Naive thymus-derived CD4-positive, alpha-beta T cell (primary cell): ENCODE results near the gene BRD4. TPM values are rescaled to one million over a fixed set of nuclear protein-coding genes. Genes with fewer than 3 reads are reported as not detected.

Source experiments
- ATAC-seq: fragments of 150-1000 bp; cut with Tn5 transposase; 2 replicates; pipeline ENCODE4 v1.10.0; 2021; ENCODE audit warnings: mild to moderate bottlenecking, moderate library complexity
- CTCF ChIA-PET: fragments of 350-600 bp; sonication (Branson Sonifier 250); formaldehyde crosslinking; loops from one replicate; lab custom pipeline; 2021; ENCODE audit warnings: antibody characterized with exemption; lab: Charles Lee
- POLR2A ChIA-PET: fragments of 350-600 bp; sonication (Branson Sonifier 250); formaldehyde crosslinking; loops from one replicate; lab custom pipeline; 2021; ENCODE audit warnings: antibody characterized with exemption, inconsistent platforms; lab: Charles Lee
- DNase-seq, 9 donors: peaks; one replicate each; pipeline versions ENCODE4 v3.0.0 to v3.0.0-alpha.2; 2020 to 2022; ENCODE audit warnings: mixed read lengths in 1 of 9
- H3K27ac ChIP-seq: one replicate; pipeline ENCODE4 v1.7.0; 2013; ENCODE audit warnings: mild to moderate bottlenecking, low read depth, low read length, moderate library complexity
- H3K27me3 ChIP-seq, 2 donors: one replicate each; pipeline ENCODE4 v1.7.0; 2013; ENCODE audit warnings: low read length in 2 of 2, mild to moderate bottlenecking in 2 of 2, moderate library complexity in 2 of 2; ENCODE audit not compliant: control insufficient read depth in 2 of 2, insufficient read depth in 2 of 2
- H3K36me3 ChIP-seq, 3 experiments: 1 replicate in 2 of 3; 2 replicates in 1 of 3; pipeline ENCODE4 v1.7.0; 2013; ENCODE audit warnings: low read length in 3 of 3, mild to moderate bottlenecking in 3 of 3, moderate library complexity in 1 of 3; ENCODE audit not compliant: insufficient read depth in 3 of 3, control insufficient read depth in 2 of 3
- H3K4me1 ChIP-seq, 2 donors: one replicate each; pipeline ENCODE4 v1.7.0; 2013; ENCODE audit warnings: low read length in 2 of 2, mild to moderate bottlenecking in 2 of 2, moderate library complexity in 1 of 2; ENCODE audit not compliant: control insufficient read depth in 2 of 2, insufficient read depth in 2 of 2
- H3K4me3 ChIP-seq: 2 replicates; pipeline ENCODE4 v1.7.0; 2013; ENCODE audit warnings: mild to moderate bottlenecking, low read length
- H3K9me3 ChIP-seq, 3 experiments: 1 replicate in 2 of 3; 2 replicates in 1 of 3; pipeline ENCODE4 v1.7.0; 2013; ENCODE audit warnings: low read length in 3 of 3; ENCODE audit not compliant: control insufficient read depth in 2 of 3
- H3K27ac Mint-ChIP-seq, 9 donors: one replicate each; pipeline ENCODE4 v1.8.0; 2020 to 2022; ENCODE audit warnings: mixed read lengths in 9 of 9, mild to moderate bottlenecking in 8 of 9, moderate library complexity in 5 of 9, inconsistent platforms in 2 of 9
- H3K27me3 Mint-ChIP-seq, 5 donors: one replicate each; pipeline ENCODE4 v1.8.0; 2021 to 2022; ENCODE audit warnings: mixed read lengths in 5 of 5, mild to moderate bottlenecking in 1 of 5
- H3K36me3 Mint-ChIP-seq, 5 donors: one replicate each; pipeline ENCODE4 v1.8.0; 2020 to 2022; ENCODE audit warnings: mixed read lengths in 5 of 5, mild to moderate bottlenecking in 3 of 5, inconsistent platforms in 1 of 5
- H3K4me1 Mint-ChIP-seq, 7 donors: one replicate each; pipeline ENCODE4 v1.8.0; 2020 to 2022; ENCODE audit warnings: mixed read lengths in 7 of 7, mild to moderate bottlenecking in 3 of 7, inconsistent platforms in 1 of 7
- H3K4me3 Mint-ChIP-seq, 10 donors: one replicate each; pipeline ENCODE4 v1.8.0; 2020 to 2022; ENCODE audit warnings: mild to moderate bottlenecking in 10 of 10, mixed read lengths in 10 of 10, moderate library complexity in 6 of 10, inconsistent platforms in 2 of 10
- H3K9me3 Mint-ChIP-seq, 11 donors: one replicate each; pipeline ENCODE4 v1.8.0; 2020 to 2022; ENCODE audit warnings: mixed read lengths in 11 of 11, mild to moderate bottlenecking in 4 of 11, inconsistent platforms in 1 of 11, moderate library complexity in 1 of 11
- intact Hi-C, 2 donors: fragments of 100-400 bp; cut with micrococcal nuclease; formaldehyde crosslinking; loops; one replicate each; pipeline ENCODE4 v1.15.1; 2023
- polyA plus RNA-seq, 2 donors: library from polyadenylated mRNA; unstranded; fragments of 300-500 nt; fragmentation: Illumina TruSeq; gene quantifications; one replicate each; pipeline ENCODE4 v1.2.3, GENCODE V29; 2021
- total RNA-seq, 6 experiments: library from RNA in 5 of 6; stranded (reverse) in 5 of 6; gene quantifications; 1 replicate in 5 of 6; 2 replicates in 1 of 6; pipeline ENCODE4 v1.2.3 and lab custom pipeline; 2021 to 2026

The BRD4 gene
- total and polyA plus RNA-seq, 7 experiments from 2014 or later = 10.5 to 168 (median 113) TPM

- Mint-ChIP-seq H3K27ac (no peak overlapping the region), H3K4me3 (peak overlapping the region in 9 of 10 donors; percentile 16 to 67 (median 41)), H3K27me3 (peaks cover 50 to 67% (median 60%) of the 10 kb centered on the region in 5 donors), H3K36me3 (peaks cover 0 to 6% (median 3%) of the 10 kb centered on the region in 5 donors), H3K9me3 (peaks cover 0 to 6% (median 0%) of the 10 kb centered on the region in 11 donors), H3K4me1 (peaks cover 4 to 36% (median 23%) of the 10 kb centered on the region in 7 donors)
- H3K4me1 ChIP-seq = no peaks in the 10 kb centered on the region
- DNase-seq = no peak
- H3K27me3 ChIP-seq = peaks cover 2 to 10% of the 10 kb centered on the region in 2 donors
- CTCF ChIA-PET = no interaction called here
- no peaks in the 10 kb centered on the region for H3K9me3 ChIP-seq
- no peak overlapping the region for H3K4me3 ChIP-seq
- no peaks in the 10 kb centered on the region for H3K36me3 ChIP-seq
- H3K27ac ChIP-seq = no peak overlapping the region
- POLR2A ChIA-PET = no interaction called here
- ATAC-seq = peak; percentile 44
- intact Hi-C loops = no loop called here
These were observed 137.4 kb downstream of the BRD4 start for GRCh38 chr19:15194938-15195337.

- H3K9me3 ChIP-seq = no peaks in the 10 kb centered on the region
- CTCF ChIA-PET = no interaction called here
- Mint-ChIP-seq H3K4me1 (peaks cover 0 to 20% (median 7%) of the 10 kb centered on the region in 7 donors), H3K4me3 (no peak overlapping the region), H3K36me3 (no peaks in the 10 kb centered on the region), H3K9me3 (no peaks in the 10 kb centered on the region), H3K27me3 (peaks cover 30 to 45% (median 36%) of the 10 kb centered on the region in 5 donors), H3K27ac (no peak overlapping the region)
- DNase-seq (no peak), ATAC-seq (no peak)
- H3K4me1 ChIP-seq = no peaks in the 10 kb centered on the region
- peaks cover 0 to 10% of the 10 kb centered on the region in 2 donors for H3K27me3 ChIP-seq
- POLR2A ChIA-PET = no interaction called here
- no peaks in the 10 kb centered on the region for H3K36me3 ChIP-seq
- intact Hi-C loops = no loop called here
- no peak overlapping the region for H3K27ac ChIP-seq
- H3K4me3 ChIP-seq = no peak overlapping the region
These were observed 140.4 kb downstream of the BRD4 start for GRCh38 chr19:15191982-15192381.

GRCh38 chr19:15191514-15191913 lies 140.8 kb downstream of the BRD4 start:
- Mint-ChIP-seq H3K27me3 (peaks cover 25 to 41% (median 31%) of the 10 kb centered on the region in 5 donors), H3K9me3 (no peaks in the 10 kb centered on the region), H3K4me1 (peaks cover 0 to 15% (median 6%) of the 10 kb centered on the region in 7 donors), H3K4me3 (no peak overlapping the region), H3K36me3 (no peaks in the 10 kb centered on the region), H3K27ac (peak overlapping the region in 1 of 9 donors; percentile 25)
- intact Hi-C loops = no loop called here
- Histone ChIP-seq H3K4me3 (no peak overlapping the region), H3K9me3 (no peaks in the 10 kb centered on the region), H3K27me3 (peaks cover 0 to 5% of the 10 kb centered on the region in 2 donors), H3K4me1 (no peaks in the 10 kb centered on the region), H3K36me3 (no peaks in the 10 kb centered on the region), H3K27ac (no peak overlapping the region)
- ChIA-PET POLR2A (no interaction called here), CTCF (no interaction called here)
- DNase-seq (no peak), ATAC-seq (no peak)

GRCh38 chr19:15188851-15189250 lies 143.5 kb downstream of the BRD4 start:
- DNase-seq = no peak
- H3K36me3 ChIP-seq = no peaks in the 10 kb centered on the region
- Mint-ChIP-seq H3K4me1 (no peaks in the 10 kb centered on the region), H3K36me3 (no peaks in the 10 kb centered on the region), H3K27ac (no peak overlapping the region), H3K27me3 (peaks cover 6 to 24% (median 17%) of the 10 kb centered on the region in 5 donors), H3K9me3 (no peaks in the 10 kb centered on the region), H3K4me3 (no peak overlapping the region)
- no peak overlapping the region for H3K4me3 ChIP-seq
- intact Hi-C loops = no loop called here
- no peak for ATAC-seq
- POLR2A ChIA-PET = no interaction called here
- no peaks in the 10 kb centered on the region for H3K27me3 ChIP-seq
- no peaks in the 10 kb centered on the region for H3K9me3 ChIP-seq
- H3K4me1 ChIP-seq = no peaks in the 10 kb centered on the region
- H3K27ac ChIP-seq = no peak overlapping the region
- CTCF ChIA-PET = no interaction called here

GRCh38 chr19:15187026-15188007 lies 145.0 kb downstream of the BRD4 start:
- ATAC-seq (no peak), DNase-seq (no peak)
- ChIA-PET CTCF (no interaction called here), POLR2A (no interaction called here)
- Histone ChIP-seq H3K9me3 (no peaks in the 10 kb centered on the region), H3K27ac (no peak overlapping the region), H3K4me1 (no peaks in the 10 kb centered on the region), H3K36me3 (no peaks in the 10 kb centered on the region), H3K4me3 (no peak overlapping the region), H3K27me3 (no peaks in the 10 kb centered on the region)
- intact Hi-C loops = no loop called here
- no peak overlapping the region for H3K27ac Mint-ChIP-seq
- H3K36me3 Mint-ChIP-seq = no peaks in the 10 kb centered on the region
- no peaks in the 10 kb centered on the region for H3K4me1 Mint-ChIP-seq
- H3K9me3 Mint-ChIP-seq = no peaks in the 10 kb centered on the region
- no peak overlapping the region for H3K4me3 Mint-ChIP-seq
- H3K27me3 Mint-ChIP-seq = peaks cover 0 to 11% (median 8%) of the 10 kb centered on the region in 5 donors

Other genes starting within 250 kb of the BRD4 start
- gene SYDE1, start 225.1 kb downstream of the BRD4 start, total RNA-seq = 1 to 10 TPM in 2 of 5 experiments, under 1 TPM in 2, not detected in 1; 0.41 to 2.1 (median 1.2) TPM
- gene SYDE1, start 225.1 kb downstream of the BRD4 start, polyA plus RNA-seq = under 1 TPM; 0.12 to 0.15 TPM
- under 1 TPM in 4 of 5 experiments, not detected in 1; 0.19 to 0.80 (median 0.30) TPM for gene NOTCH3, start 131.5 kb downstream of the BRD4 start, total RNA-seq
- not detected for gene NOTCH3, start 131.5 kb downstream of the BRD4 start, polyA plus RNA-seq
- gene EPHX3, start 100.1 kb downstream of the BRD4 start, total RNA-seq = under 1 TPM in 2 of 5 experiments, not detected in 3; 0.32 to 0.42 TPM
- not detected for gene EPHX3, start 100.1 kb downstream of the BRD4 start, polyA plus RNA-seq
- gene AKAP8, start 47.2 kb upstream of the BRD4 start, total RNA-seq = 10 to 100 TPM; 60.0 to 81.2 (median 80.2) TPM
- gene AKAP8, start 47.2 kb upstream of the BRD4 start, polyA plus RNA-seq = 10 to 100 TPM; 11.9 to 21.1 TPM
- 100 to 1,000 TPM in 4 of 5 experiments, 10 to 100 TPM in 1; 81.2 to 208 (median 146) TPM for gene AKAP8L, start 86.4 kb upstream of the BRD4 start, total RNA-seq
- 10 to 100 TPM; 39.9 to 92.9 TPM for gene AKAP8L, start 86.4 kb upstream of the BRD4 start, polyA plus RNA-seq
- 10 to 100 TPM; 20.1 to 34.9 (median 24.8) TPM for gene WIZ, start 117.4 kb upstream of the BRD4 start, total RNA-seq
- 1 to 10 TPM in 1 of 2 donors, under 1 TPM in 1; 0.91 to 1.6 TPM for gene WIZ, start 117.4 kb upstream of the BRD4 start, polyA plus RNA-seq
- 100 to 1,000 TPM; 138 to 214 (median 159) TPM for gene RASAL3, start 132.0 kb upstream of the BRD4 start, total RNA-seq
- 100 to 1,000 TPM in 1 of 2 donors, 10 to 100 TPM in 1; 38.5 to 120 TPM for gene RASAL3, start 132.0 kb upstream of the BRD4 start, polyA plus RNA-seq
- under 1 TPM in 3 of 5 experiments, not detected in 2; 0.21 to 0.65 (median 0.49) TPM for gene PGLYRP2, start 147.0 kb upstream of the BRD4 start, total RNA-seq
- under 1 TPM; 0.25 to 0.53 TPM for gene PGLYRP2, start 147.0 kb upstream of the BRD4 start, polyA plus RNA-seq
- gene CYP4F22, start 176.0 kb upstream of the BRD4 start, total RNA-seq = 1 to 10 TPM in 1 of 5 experiments, under 1 TPM in 3, not detected in 1; 0.24 to 3.6 (median 0.28) TPM
- under 1 TPM in 1 of 2 donors, not detected in 1; 0.15 TPM for gene CYP4F22, start 176.0 kb upstream of the BRD4 start, polyA plus RNA-seq